NCI-H526 (cell line): Measurements from ENCODE around the gene AS3MT.
"Not testable (repeated sequence)": the region's sequence is repeated elsewhere in the genome, so short reads cannot be mapped to it uniquely, and the experiment has no call there.

Experiments
- DNase-seq, 2 experiments: peaks; one replicate each; lab custom pipeline; 2025; lab: John Stamatoyannopoulos, UW

AS3MT gene

GRCh38 chr10:102855731-102856436, 13.4 kb upstream of the AS3MT start:
- DNase-seq: not testable (repeated sequence)

GRCh38 chr10:102856758-102857424, 12.4 kb upstream of the AS3MT start:
- DNase-seq: no peak

GRCh38 chr10:102859911-102860310, 9.4 kb upstream of the AS3MT start:
- DNase-seq: no peak

DNA sequence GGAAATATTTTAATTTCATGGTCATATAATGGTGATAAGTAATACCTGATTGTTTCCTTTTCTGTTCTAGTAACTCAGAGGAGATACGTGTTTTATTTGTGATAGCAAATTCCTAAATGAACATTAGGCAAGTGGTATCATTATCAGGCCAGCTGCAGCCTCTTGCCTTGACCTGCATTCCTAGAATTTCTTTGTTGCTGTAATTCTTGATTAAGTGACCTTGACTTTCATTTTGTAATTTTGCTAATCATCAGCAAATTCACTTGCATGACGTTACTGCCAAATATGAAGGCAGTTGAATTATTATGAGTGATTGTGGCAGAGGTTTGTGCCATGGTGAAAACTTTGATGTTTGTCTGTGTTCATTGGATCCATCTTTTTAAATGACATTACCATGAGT, 5.6 kb upstream of the AS3MT start:
- DNase-seq: no peak

DNA sequence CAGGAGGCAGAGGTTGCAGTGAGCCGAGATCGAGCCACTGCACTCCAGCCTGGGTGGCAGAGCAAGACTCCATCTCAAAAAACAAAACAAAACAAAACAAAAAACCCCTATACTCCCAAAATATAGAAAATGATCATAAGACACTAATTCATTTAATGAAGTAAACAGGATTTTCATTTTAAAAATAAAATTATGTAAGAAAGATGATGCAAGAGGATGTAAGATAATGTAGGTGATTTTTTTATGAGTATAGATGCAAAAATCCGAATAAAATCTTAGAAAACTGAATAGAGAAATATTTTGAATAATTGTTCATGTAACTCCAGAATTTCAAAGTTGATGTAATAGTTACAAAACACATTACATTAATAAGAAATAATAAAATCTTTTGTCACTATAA, 3.6 kb upstream of the AS3MT start:
- DNase-seq: no peak

GRCh38 chr10:102868911-102869257, 386 bp upstream of the AS3MT start:
- DNase-seq: no peak

DNA sequence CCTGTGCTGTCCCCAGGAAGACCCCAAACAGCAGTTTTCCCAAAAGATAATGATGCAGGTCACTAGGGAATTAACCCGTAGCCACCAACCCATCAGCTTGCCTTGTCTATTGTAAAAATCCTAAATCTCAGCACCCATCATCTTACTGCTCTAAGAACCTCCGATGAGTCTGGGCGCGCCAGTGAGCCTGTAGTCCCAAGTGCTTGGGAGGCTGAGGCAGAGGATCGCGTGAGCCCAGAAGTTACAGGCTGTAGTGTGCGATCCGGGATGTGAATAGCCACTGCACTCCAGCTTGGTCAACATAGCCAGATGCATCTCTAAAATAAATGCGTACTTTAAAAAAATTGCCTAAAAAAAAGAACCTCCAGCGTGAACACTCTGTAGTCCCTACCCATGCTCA, 951 bp downstream of the AS3MT start:
- no peak for DNase-seq

DNA sequence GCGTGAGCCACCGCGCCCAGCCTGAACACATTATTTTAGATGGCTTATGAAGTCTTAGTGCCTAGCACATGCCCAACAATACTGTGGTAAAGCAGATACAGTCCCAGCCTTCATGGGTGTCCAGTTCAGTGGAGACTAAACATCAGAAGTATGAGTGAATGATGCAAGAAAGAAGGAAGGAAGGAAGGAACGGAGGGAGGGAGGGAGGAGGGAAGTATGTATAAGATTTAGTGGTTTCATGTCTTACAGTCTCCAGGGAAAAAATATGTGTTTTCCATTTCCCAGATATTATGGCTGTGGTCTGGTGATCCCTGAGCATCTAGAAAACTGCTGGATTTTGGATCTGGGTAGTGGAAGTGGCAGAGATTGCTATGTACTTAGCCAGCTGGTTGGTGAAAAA, 2.9 kb downstream of the AS3MT start:
- no peak for DNase-seq

- no peak for DNase-seq
These were observed 7.5 kb downstream of the AS3MT start for GRCh38 chr10:102876747-102877153.

DNA sequence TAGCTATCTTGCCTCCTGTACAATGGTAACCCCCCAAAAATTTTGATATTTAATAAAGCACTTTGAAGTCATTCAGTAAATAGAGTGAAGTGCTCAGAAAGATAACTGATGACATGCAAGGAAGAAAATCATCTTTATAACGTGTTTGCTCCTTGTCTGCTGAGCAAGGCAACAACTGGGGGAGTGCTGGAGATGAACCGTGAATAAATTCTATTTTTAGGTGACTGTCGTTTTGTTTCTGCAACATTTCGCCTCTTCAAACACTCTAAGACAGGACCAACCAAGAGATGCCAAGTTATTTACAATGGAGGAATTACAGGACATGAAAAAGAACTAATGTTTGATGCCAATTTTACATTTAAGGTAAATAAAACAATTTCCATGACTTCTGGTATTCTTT, 9.4 kb downstream of the AS3MT start:
- no peak for DNase-seq

GRCh38 chr10:102880256-102880655, 11.0 kb downstream of the AS3MT start:
- no peak for DNase-seq

DNA sequence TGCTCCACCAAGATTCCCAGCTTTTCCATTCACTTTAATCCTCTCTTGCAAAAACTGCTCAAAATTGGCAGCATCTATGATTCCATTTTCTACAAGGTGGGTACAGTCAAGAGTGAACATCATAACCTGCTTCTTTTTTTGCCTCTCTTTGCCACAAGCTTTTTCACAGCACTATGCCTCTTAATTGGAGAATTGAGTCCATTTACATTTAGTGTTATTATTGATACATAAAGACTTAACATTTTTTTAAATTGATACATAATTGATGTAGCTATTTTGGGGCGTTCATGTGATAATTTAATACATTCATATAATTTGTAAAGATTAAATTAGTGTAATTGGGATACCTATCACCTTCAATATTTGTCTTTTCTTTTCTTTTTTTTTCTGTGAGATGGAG, 18.8 kb downstream of the AS3MT start:
- DNase-seq: no peak

GRCh38 chr10:102894466-102895213, 25.4 kb downstream of the AS3MT start:
- no peak for DNase-seq

DNA sequence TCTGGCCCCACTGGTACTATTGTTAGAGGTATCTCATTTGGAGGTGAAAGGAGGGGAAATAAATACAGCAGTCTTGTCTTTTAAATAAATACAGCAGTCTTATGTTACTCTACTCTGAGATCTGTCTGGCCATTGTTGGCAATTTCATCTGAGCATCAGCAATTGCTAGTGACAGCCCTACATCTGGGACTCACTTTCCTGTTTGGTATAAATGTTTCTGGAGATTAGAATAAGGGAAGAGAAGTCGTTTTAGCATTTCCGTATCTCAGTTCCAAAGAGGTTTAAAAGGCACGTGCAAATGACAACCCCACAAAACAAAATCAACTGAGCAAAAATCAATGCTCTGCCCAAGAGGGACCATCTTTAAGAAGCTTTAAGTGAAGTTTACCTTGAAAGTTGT, 30.7 kb downstream of the AS3MT start:
- no peak for DNase-seq

GRCh38 chr10:102904346-102904745, 35.1 kb downstream of the AS3MT start:
- no peak for DNase-seq

- DNase-seq: no peak
These were observed 37.2 kb downstream of the AS3MT start for GRCh38 chr10:102906507-102906906.

DNA sequence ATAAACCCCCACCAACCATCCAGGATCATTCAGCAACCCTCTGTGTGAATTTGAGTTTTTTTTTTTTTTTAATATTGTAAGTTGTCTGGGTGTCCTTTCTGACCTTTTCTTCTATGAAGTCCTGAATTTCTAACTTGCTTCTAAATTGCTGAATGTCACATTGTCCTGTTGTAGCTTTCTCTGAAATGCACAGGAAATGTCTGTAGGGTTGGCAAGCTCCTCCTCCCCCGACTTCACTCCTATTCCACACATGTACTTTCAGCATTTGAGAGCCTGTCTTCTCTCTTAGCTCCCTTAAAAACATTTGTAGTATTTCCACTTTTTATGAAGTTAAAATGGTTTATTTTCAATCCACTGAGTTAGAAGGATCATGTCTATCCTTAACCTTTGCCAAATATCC, 45.5 kb downstream of the AS3MT start:
- no peak for DNase-seq

GRCh38 chr10:102916173-102916572, 46.9 kb downstream of the AS3MT start:
- DNase-seq: no peak

DNA sequence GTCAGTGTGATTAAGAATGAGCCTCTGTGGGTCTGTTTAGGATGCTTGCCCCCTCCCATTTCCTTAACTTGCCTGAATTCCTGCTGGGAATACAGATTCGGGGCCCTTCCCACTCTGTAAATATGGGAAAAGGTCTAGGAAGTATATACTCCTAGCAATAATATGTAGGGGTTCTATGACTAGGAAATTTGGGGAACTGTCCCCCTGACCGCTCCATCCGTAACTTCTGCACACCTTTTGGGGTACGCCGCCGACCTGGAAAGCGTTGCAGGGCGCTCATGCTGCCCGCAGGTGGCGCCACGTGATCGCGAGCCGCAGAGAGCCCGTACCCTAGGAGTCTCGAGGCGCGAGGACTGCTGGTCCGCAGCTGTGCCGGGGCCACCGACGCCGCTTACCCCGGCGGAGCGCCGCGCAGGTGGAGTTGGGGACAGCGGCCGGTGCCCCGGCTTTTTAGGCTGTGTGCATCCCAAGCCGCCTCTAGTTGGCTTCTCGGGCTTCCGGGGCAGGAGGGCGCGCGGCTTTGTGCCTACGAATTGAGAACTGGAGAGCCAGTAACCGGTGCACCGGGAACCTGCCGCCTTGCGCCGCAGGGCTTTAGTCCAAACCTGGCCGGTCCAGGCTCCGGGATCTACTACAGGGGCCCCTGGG, 48.2 kb downstream of the AS3MT start:
- DNase-seq: peak; percentile 60 to 82

DNA sequence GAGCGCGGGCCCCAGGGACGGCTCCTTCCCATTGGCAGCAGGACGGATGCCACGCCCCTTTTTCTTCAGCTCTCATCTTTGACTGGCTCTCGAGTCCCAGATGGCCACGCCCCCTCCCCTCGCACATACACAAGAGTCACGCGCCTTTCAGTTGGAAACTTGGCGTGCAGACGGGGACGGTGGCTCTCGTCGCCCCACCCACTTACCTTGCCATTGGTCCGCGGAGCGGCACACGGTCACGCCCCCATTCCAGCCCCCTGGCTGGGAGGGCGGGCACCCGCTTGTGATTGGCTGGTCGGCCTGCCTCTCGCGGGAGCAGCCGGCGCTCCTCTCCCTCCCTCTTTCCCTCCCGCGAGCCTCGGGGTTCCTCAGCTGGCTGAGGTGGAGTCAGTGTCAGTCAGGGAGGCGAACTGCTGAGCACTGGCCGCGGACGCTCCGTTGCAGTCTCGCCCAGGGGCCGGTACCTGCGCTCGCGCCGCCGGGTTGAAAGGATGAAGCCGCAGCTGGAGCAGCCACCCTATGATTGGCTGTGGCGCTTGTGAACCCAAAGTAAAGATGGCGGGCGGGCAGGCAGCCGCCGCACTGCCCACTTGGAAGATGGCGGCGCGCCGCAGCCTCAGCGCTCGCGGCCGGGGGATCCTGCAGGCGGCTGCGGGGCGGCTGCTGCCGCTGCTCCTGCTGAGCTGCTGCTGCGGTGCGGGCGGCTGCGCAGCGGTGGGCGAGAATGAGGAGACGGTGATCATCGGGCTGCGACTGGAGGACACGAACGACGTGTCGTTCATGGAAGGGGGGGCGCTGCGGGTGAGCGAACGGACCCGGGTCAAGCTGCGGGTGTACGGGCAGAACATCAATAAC, 48.9 kb downstream of the AS3MT start, which contains the start of gene CNNM2:
TSS of gene CNNM2 (plus strand) at position 333 of the 855 bp plus-strand sequence. CDS start at position 520, 187 bp downstream.
- DNase-seq: peak; percentile 99

DNA sequence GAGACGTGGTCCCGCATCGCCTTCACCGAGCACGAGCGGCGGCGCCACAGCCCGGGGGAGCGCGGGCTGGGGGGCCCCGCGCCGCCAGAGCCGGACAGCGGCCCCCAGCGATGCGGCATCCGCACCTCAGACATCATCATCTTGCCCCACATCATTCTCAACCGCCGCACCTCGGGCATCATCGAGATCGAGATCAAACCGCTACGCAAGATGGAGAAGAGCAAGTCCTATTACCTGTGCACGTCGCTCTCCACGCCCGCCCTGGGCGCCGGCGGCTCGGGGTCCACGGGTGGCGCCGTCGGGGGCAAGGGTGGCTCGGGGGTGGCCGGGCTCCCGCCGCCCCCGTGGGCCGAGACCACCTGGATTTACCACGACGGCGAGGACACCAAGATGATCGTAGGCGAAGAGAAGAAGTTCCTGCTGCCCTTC, 49.6 kb downstream of the AS3MT start:
- peak in 1 of 2 experiments; percentile 56 for DNase-seq
